ENCODE results near the gene SLC25A43.
"Not testable (repeated sequence)": the region's sequence is repeated elsewhere in the genome, so short reads cannot be mapped to it uniquely, and the experiment has no call there.

Gene SLC25A43

GRCh38 chrX:119410027-119410819 lies 11.1 kb downstream of the SLC25A43 start:
- DNase-seq (ENCODE audit: low spot score), result peak; percentile 26

GRCh38 chrX:119410854-119411253 lies 11.7 kb downstream of the SLC25A43 start:
- DNase-seq (ENCODE audit: low spot score), result no peak

- no peak for DNase-seq (ENCODE audit: low spot score)
These were observed 12.8 kb downstream of the SLC25A43 start for GRCh38 chrX:119411959-119412358.

- no peak for DNase-seq (ENCODE audit: low spot score)
These were observed 18.2 kb downstream of the SLC25A43 start for GRCh38 chrX:119417376-119417775.

GRCh38 chrX:119417842-119418241 lies 18.7 kb downstream of the SLC25A43 start:
- peak; percentile 23 for DNase-seq (ENCODE audit: low spot score)

GRCh38 chrX:119419146-119419545 lies 20.0 kb downstream of the SLC25A43 start:
- DNase-seq (ENCODE audit: low spot score), result no peak

- no peak for DNase-seq (ENCODE audit: low spot score)
These were observed 20.8 kb downstream of the SLC25A43 start for GRCh38 chrX:119419898-119420297.

GRCh38 chrX:119421016-119421705 lies 22.0 kb downstream of the SLC25A43 start:
- no peak for DNase-seq (ENCODE audit: low spot score)

- DNase-seq (ENCODE audit: low spot score), result no peak
These were observed 24.5 kb downstream of the SLC25A43 start for GRCh38 chrX:119423631-119424030.

GRCh38 chrX:119424999-119425398 lies 25.9 kb downstream of the SLC25A43 start:
- no peak for DNase-seq (ENCODE audit: low spot score)

- no peak for DNase-seq (ENCODE audit: low spot score)
These were observed 28.1 kb downstream of the SLC25A43 start for GRCh38 chrX:119427024-119427794.

- DNase-seq (ENCODE audit: low spot score), result no peak
These were observed 28.7 kb downstream of the SLC25A43 start for GRCh38 chrX:119427795-119428185.

GRCh38 chrX:119429471-119429870 lies 30.3 kb downstream of the SLC25A43 start:
- DNase-seq (ENCODE audit: low spot score), result no peak

- not testable (repeated sequence) for DNase-seq (ENCODE audit: low spot score)
These were observed 42.2 kb downstream of the SLC25A43 start for GRCh38 chrX:119441295-119441694.

GRCh38 chrX:119442286-119442685 lies 43.1 kb downstream of the SLC25A43 start:
- DNase-seq (ENCODE audit: low spot score), result no peak

GRCh38 chrX:119453202-119453601 lies 54.1 kb downstream of the SLC25A43 start:
- DNase-seq (ENCODE audit: low spot score), result no peak

- DNase-seq (ENCODE audit: low spot score), result peak; percentile 76
These were observed 56.1 kb downstream of the SLC25A43 start for GRCh38 chrX:119455264-119455663.

- no peak for DNase-seq (ENCODE audit: low spot score)
These were observed 60.0 kb downstream of the SLC25A43 start for GRCh38 chrX:119459181-119459580.

GRCh38 chrX:119465555-119465954 lies 66.4 kb downstream of the SLC25A43 start:
- DNase-seq (ENCODE audit: low spot score), result no peak

GRCh38 chrX:119466970-119467369 lies 67.8 kb downstream of the SLC25A43 start:
- no peak for DNase-seq (ENCODE audit: low spot score)

GRCh38 chrX:119467433-119467832 lies 68.3 kb downstream of the SLC25A43 start:
- DNase-seq (ENCODE audit: low spot score), result no peak

GRCh38 chrX:119467842-119468550 lies 68.9 kb downstream of the SLC25A43 start, which contains the start of gene SLC25A5:
Gene SLC25A5 (plus strand): TSS chrX:119468444. CDS start chrX:119468516, 72 bp downstream.
- peak; percentile 87 for DNase-seq (ENCODE audit: low spot score)
